ENCODE results near the gene CLDN17.

The CLDN17 gene

GRCh38 chr21:30116479-30116878 lies 50.1 kb downstream of the CLDN17 start:
- DNase-seq: no peak
